Right lobe of liver (tissue), 6 donors: Measurements from ENCODE around the gene ABHD5. TPM values are rescaled to one million over a fixed set of nuclear protein-coding genes. Genes with fewer than 3 reads are reported as not detected.

Experiments
- ATAC-seq, 4 donors: fragments of 200-7000 bp; cut with Tn5 transposase; one replicate each; pipeline ENCODE4 v1.9.1; 2020; ENCODE audit warnings: mild to moderate bottlenecking in 4 of 4, moderate library complexity in 4 of 4
- DNase-seq, 3 donors: peaks; one replicate each; pipeline ENCODE4 v3.0.0-alpha.2; 2020
- H3K27ac ChIP-seq, 3 donors: fragments of 200-600 bp; one replicate each; pipeline ENCODE4 v1.8.0; 2022
- H3K27me3 ChIP-seq, 2 donors: fragments of 200-600 bp; one replicate each; pipeline ENCODE4 v1.8.0; 2022
- H3K36me3 ChIP-seq, 4 donors: fragments of 200-600 bp; sonication (generic) in 1 of 4; one replicate each; pipeline versions ENCODE4 v1.5.1 to v1.8.0; 2017 to 2022; ENCODE audit warnings: control low read depth in 1 of 4
- H3K4me1 ChIP-seq, 4 donors: fragments of 200-600 bp; sonication (generic) in 1 of 4; one replicate each; pipeline versions ENCODE4 v1.5.1 to v1.8.0; 2017 to 2022; ENCODE audit warnings: control low read depth in 1 of 4
- H3K4me3 ChIP-seq, 3 donors: fragments of 200-600 bp; one replicate each; pipeline ENCODE4 v1.8.0; 2022
- H3K9me3 ChIP-seq, 4 donors: fragments of 200-600 bp; sonication (generic) in 1 of 4; one replicate each; pipeline versions ENCODE4 v1.5.1 to v1.8.0; 2017 to 2022; ENCODE audit warnings: control low read depth in 1 of 4
- POLR2A ChIP-seq: fragments of 450-650 bp; IDR thresholded peaks from one replicate; pipeline ENCODE4 v1.6.1; 2017; ENCODE audit warnings: antibody characterized with exemption, mild to moderate bottlenecking
- WGBS: methylation state at CpG from one replicate; pipeline ENCODE4 v1.1.6; 2018; ENCODE audit warnings: low coverage, low lambda C conversion rate; ENCODE audit not compliant: insufficient coverage; ENCODE audit errors: missing lambda C conversion rate; 5-methylcytosine and 5-hydroxymethylcytosine counted together
- intact Hi-C, 2 donors: fragments of 100-400 bp; cut with DNase I; formaldehyde crosslinking; loops; one replicate each; pipeline versions ENCODE4 v1.11.2 to v1.14.1; 2022
- total RNA-seq, 6 experiments: library from RNA; depleted of rRNA in 2 of 6; stranded (reverse); fragments of >200 nt in 2 of 6; fragmentation: NEBNext Ultra II Directional in 3 of 6; extraction: Animal tissue kit (Norgen Biotek cat#: 25700) in 3 of 6; gene quantifications; one replicate each; pipeline versions ENCODE4 v1.1.0 to v1.2.4, GENCODE V29; 2016 to 2023
- TF ChIP-seq, protein P1 (sequence below), 4 donors: fragments of 200-600 bp in 3 of 4; fragments of 450-650 bp in 1 of 4; IDR thresholded peaks; one replicate each; pipeline versions ENCODE4 v1.5.1 to v1.8.0; 2016 to 2022; ENCODE audit warnings: antibody characterized with exemption in 4 of 4, mild to moderate bottlenecking in 2 of 4
- donor health status: DM: no; HTN: yes; CAD: no.
- donor health status: DM: no; HTN: no; CAD: no.
- donor health status: DM: no; HTN: no; CAD: no.
- donor health status: DM: no; HTN: yes; CAD: no.
- donor health status: DM: no; HTN: yes; CAD: no.

The ABHD5 gene
- total RNA-seq, 6 experiments from 2014 or later, result 10.8 to 23.0 (median 14.6) TPM

DNA sequence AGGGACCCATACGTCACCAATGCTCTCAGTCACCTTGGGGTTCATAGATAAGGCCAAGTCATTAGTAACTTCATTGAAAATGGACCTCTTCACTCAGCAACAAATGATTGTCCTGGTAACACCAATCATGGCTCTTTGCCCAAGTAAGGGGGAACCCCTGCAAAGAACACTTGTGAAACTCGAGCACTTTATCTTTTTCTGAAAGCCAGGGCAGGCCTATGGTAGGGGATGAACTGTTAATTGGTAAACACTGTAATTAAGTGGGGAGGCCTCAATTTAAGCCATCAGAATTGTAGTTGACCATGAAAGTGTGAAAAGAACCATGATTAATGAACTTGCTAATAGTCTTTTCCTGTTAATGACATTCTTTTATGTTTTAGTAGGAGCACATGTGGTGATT is 73.3 kb downstream of the ABHD5 start:
- WGBS, result 75% methylated on average over 2 of the region's 2 CpGs
- intact Hi-C loops, result no loop called here
- no peak overlapping the region for H3K27ac ChIP-seq
- peaks cover 0 to 4% (median 0%) of the 10 kb centered on the region in 4 donors for H3K4me1 ChIP-seq
- H3K4me3 ChIP-seq, result no peak overlapping the region
- ATAC-seq, result no peak
- H3K27me3 ChIP-seq, result no peaks in the 10 kb centered on the region
- H3K36me3 ChIP-seq, result no peaks in the 10 kb centered on the region
- no peaks in the 10 kb centered on the region for H3K9me3 ChIP-seq
- DNase-seq, result no peak
- no peak for TF ChIP-seq POLR2A
- TF ChIP-seq, protein P1, sequence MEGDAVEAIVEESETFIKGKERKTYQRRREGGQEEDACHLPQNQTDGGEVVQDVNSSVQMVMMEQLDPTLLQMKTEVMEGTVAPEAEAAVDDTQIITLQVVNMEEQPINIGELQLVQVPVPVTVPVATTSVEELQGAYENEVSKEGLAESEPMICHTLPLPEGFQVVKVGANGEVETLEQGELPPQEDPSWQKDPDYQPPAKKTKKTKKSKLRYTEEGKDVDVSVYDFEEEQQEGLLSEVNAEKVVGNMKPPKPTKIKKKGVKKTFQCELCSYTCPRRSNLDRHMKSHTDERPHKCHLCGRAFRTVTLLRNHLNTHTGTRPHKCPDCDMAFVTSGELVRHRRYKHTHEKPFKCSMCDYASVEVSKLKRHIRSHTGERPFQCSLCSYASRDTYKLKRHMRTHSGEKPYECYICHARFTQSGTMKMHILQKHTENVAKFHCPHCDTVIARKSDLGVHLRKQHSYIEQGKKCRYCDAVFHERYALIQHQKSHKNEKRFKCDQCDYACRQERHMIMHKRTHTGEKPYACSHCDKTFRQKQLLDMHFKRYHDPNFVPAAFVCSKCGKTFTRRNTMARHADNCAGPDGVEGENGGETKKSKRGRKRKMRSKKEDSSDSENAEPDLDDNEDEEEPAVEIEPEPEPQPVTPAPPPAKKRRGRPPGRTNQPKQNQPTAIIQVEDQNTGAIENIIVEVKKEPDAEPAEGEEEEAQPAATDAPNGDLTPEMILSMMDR (IDR thresholded peaks at IDR 0.05), result no peak

DNA sequence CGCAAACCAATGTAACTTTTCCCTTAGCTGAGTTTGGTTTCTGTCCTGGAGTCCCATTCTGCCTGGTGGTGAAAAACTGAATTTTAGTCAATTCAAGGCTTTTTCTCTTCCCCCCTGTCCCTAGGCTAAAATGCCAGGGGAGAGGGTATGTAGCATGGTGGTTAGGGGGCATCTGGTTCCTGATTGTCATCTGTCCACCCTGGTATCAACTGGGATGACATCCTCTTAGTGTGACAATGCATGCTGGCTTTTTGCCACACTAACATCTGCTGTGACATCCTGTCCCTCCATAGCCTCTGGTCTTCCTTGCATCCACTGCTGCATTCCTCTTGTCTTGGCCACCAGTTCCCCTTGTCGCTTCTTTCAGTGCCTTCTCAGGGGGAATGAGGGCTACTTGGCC is 73.7 kb downstream of the ABHD5 start:
- DNase-seq (no peak), ATAC-seq (no peak)
- intact Hi-C loops, result no loop called here
- 93% methylated on average over 1 of the region's 2 CpGs for WGBS
- Histone ChIP-seq H3K36me3 (no peaks in the 10 kb centered on the region), H3K4me1 (peaks cover 0 to 8% (median 0%) of the 10 kb centered on the region in 4 donors), H3K9me3 (no peaks in the 10 kb centered on the region), H3K27me3 (no peaks in the 10 kb centered on the region), H3K4me3 (no peak overlapping the region), H3K27ac (no peak overlapping the region)
- TF ChIP-seq, protein P1 (IDR thresholded peaks at IDR 0.05), result no peak
- no peak for TF ChIP-seq POLR2A

DNA sequence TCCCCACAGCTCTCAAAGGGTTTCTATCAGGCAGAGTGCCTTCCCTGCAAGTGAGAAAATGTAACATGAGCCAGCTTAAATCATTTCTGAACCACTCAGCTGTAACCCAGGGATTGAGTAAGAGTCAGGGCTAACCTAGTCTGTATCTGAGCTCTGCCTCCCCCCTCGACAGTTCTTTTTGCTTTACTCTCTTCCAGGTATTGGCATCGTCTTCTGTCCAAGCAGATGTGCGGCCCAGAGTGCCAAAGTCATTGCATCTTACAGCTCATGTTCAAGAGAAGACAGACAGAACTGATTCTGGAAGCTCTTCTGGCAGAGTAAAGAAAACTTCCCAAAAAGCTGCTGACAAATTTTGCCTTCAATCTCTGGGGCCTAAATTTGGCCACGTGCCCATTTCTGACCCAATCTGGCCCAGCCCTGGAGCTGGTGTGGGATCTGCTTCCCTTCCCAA is 74.8 kb downstream of the ABHD5 start:
- 65% methylated on average over 4 of the region's 4 CpGs for WGBS
- DNase-seq (no peak), ATAC-seq (no peak)
- intact Hi-C loops, result no loop called here
- no peaks in the 10 kb centered on the region for H3K36me3 ChIP-seq
- H3K27me3 ChIP-seq, result no peaks in the 10 kb centered on the region
- peaks cover 0 to 14% (median 0%) of the 10 kb centered on the region in 4 donors for H3K4me1 ChIP-seq
- TF ChIP-seq, protein P1 (IDR thresholded peaks at IDR 0.05), result no peak
- no peak for TF ChIP-seq POLR2A
- no peak overlapping the region for H3K4me3 ChIP-seq
- no peaks in the 10 kb centered on the region for H3K9me3 ChIP-seq
- H3K27ac ChIP-seq, result no peak overlapping the region

DNA sequence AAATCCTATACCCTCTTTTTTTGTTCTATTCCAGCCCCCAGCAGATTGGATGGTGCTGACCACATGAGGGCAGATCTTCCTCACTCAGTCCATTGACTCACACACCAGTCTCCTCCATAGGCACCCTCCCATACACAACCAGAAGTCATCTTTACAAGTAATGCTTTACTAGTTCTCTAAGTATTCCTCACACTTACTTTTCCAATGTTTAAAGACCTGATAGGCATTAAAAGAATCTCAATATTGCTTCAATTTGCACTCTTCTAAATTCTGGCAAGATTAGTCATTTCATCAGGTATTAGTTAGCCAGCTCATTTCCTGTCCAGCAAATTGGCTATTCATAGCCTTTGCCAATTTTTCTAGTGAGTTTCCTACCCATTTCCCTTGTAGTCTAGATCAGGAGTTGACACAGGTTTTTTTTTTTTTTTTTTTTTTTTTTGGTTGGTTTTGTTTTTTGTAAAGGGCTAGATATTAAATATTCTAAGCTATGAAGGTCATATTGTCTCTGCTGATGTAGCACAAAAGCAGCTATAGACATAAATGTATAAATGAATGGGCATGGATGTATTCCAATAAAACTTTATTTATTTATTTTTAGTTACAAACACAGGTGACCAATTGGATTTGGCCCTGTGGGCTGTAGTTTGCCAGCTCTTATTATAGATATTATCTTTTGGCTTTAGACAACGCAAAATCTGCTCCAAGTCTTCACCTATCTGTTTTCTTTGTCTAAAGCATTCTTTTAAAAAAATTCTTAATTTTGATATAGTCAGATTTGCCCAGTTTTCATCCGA is 76.1 kb downstream of the ABHD5 start:
- 59% methylated on average over 2 of the region's 2 CpGs for WGBS
- TF ChIP-seq, protein P1 (IDR thresholded peaks at IDR 0.05), result no peak
- TF ChIP-seq POLR2A, result no peak
- Histone ChIP-seq H3K4me1 (peaks cover 0 to 14% (median 0%) of the 10 kb centered on the region in 4 donors), H3K4me3 (no peak overlapping the region), H3K27ac (no peak overlapping the region), H3K27me3 (no peaks in the 10 kb centered on the region), H3K36me3 (no peaks in the 10 kb centered on the region), H3K9me3 (no peaks in the 10 kb centered on the region)
- DNase-seq, result no peak
- intact Hi-C loops, result no loop called here
- ATAC-seq, result no peak
